HepG2 (cell line): ENCODE results near the gene TMCO6. TPM values are rescaled to one million over a fixed set of nuclear protein-coding genes. Genes with fewer than 3 reads are reported as not detected.

ENCODE experiments used
- ATF7-NPFF ChIP-seq: sonication (generic); formaldehyde crosslinking; IDR thresholded peaks from 2 replicates; pipeline ENCODE4 v1.8.1; 2023; ENCODE audit warnings: mild to moderate bottlenecking, low read depth, missing genetic modification reagents, moderate library complexity
- CEBPB ChIP-seq: IDR thresholded peaks from 2 replicates; pipeline ENCODE4 v1.6.1; 2011; ENCODE audit warnings: low read depth, low read length, improper control_type of control experiment, borderline replicate concordance
- CENPX ChIP-seq: sonication (generic); formaldehyde crosslinking; IDR thresholded peaks from 2 replicates; pipeline ENCODE4 v1.9.0; 2021; ENCODE audit warnings: mild to moderate bottlenecking, missing genetic modification reagents, moderate library complexity
- FOSL1 ChIP-seq: sonication (generic); formaldehyde crosslinking; IDR thresholded peaks from 2 replicates; pipeline ENCODE4 v1.9.0; 2021; ENCODE audit warnings: missing genetic modification reagents, borderline replicate concordance
- FOXJ3 ChIP-seq: sonication (generic); formaldehyde crosslinking; IDR thresholded peaks from 2 replicates; pipeline ENCODE4 v1.4.0; 2020; ENCODE audit warnings: missing genetic modification reagents, mild to moderate bottlenecking, borderline replicate concordance
- FOXO1 ChIP-seq: sonication (generic); formaldehyde crosslinking; IDR thresholded peaks from 2 replicates; pipeline ENCODE4 v1.4.0; 2020; ENCODE audit warnings: missing genetic modification reagents
- GABPB1 ChIP-seq: IDR thresholded peaks from 2 replicates; pipeline ENCODE4 v1.6.1; 2016; ENCODE audit warnings: mild to moderate bottlenecking, missing genetic modification reagents, moderate library complexity, missing compliant biosample characterization
- KDM3A ChIP-seq: IDR thresholded peaks from 2 replicates; pipeline ENCODE4 v1.6.1; 2018; ENCODE audit warnings: low read depth, missing compliant biosample characterization
- NFE2 ChIP-seq: sonication (generic); formaldehyde crosslinking; IDR thresholded peaks from 2 replicates; pipeline ENCODE4 v1.4.0; 2020; ENCODE audit warnings: missing genetic modification reagents
- PRPF4 ChIP-seq: fragments of 200-400 bp; formaldehyde crosslinking; IDR thresholded peaks from 2 replicates; pipeline ENCODE4 v1.6.1; 2016; ENCODE audit warnings: low read length, low read depth; ENCODE audit not compliant: poor library complexity, severe bottlenecking
- RARA ChIP-seq: IDR thresholded peaks from 2 replicates; pipeline ENCODE4 v1.6.1; 2016; ENCODE audit warnings: missing genetic modification reagents, missing compliant biosample characterization
- SP4 ChIP-seq: sonication (generic); formaldehyde crosslinking; IDR thresholded peaks from 2 replicates; pipeline ENCODE4 v1.8.1; 2023; ENCODE audit warnings: mild to moderate bottlenecking, missing genetic modification reagents
- TMF1 ChIP-seq: sonication (generic); formaldehyde crosslinking; IDR thresholded peaks from 2 replicates; pipeline ENCODE4 v1.8.1; 2022; ENCODE audit warnings: low read depth, missing genetic modification reagents
- TOPORS ChIP-seq: sonication (generic); formaldehyde crosslinking; IDR thresholded peaks from 2 replicates; pipeline ENCODE4 v1.8.0; 2023; ENCODE audit warnings: mild to moderate bottlenecking, missing genetic modification reagents
- U2AF2 ChIP-seq: fragments of 200-400 bp; formaldehyde crosslinking; IDR thresholded peaks from 2 replicates; pipeline ENCODE4 v1.6.1; 2017; ENCODE audit warnings: low read depth, mild to moderate bottlenecking, low read length
- ZFP82 ChIP-seq: sonication (generic); formaldehyde crosslinking; IDR thresholded peaks from 2 replicates; pipeline ENCODE4 v1.5.1; 2020; ENCODE audit warnings: mild to moderate bottlenecking, missing genetic modification reagents, borderline replicate concordance
- ZMYM4 ChIP-seq: sonication (generic); formaldehyde crosslinking; IDR thresholded peaks from 2 replicates; pipeline ENCODE4 v1.8.1; 2023; ENCODE audit warnings: mild to moderate bottlenecking, missing genetic modification reagents
- ZNF136 ChIP-seq: sonication (generic); formaldehyde crosslinking; IDR thresholded peaks from 2 replicates; pipeline ENCODE4 v1.8.1; 2022; ENCODE audit warnings: low read depth, mild to moderate bottlenecking, moderate library complexity, missing genetic modification reagents
- ZNF230 ChIP-seq: sonication (generic); formaldehyde crosslinking; IDR thresholded peaks from 2 replicates; pipeline ENCODE4 v1.4.0; 2020; ENCODE audit warnings: mild to moderate bottlenecking, missing genetic modification reagents
- ZNF296 ChIP-seq: sonication (generic); formaldehyde crosslinking; conservative IDR thresholded peaks from 2 replicates; pipeline ENCODE4 v1.5.0; 2020; ENCODE audit warnings: mild to moderate bottlenecking, missing genetic modification reagents
- ZNF446 ChIP-seq: sonication (generic); formaldehyde crosslinking; IDR thresholded peaks from 2 replicates; pipeline ENCODE4 v1.5.0; 2020; ENCODE audit warnings: mild to moderate bottlenecking, missing genetic modification reagents
- ZNF619 ChIP-seq: sonication (generic); formaldehyde crosslinking; IDR thresholded peaks from 2 replicates; pipeline ENCODE4 v1.4.0; 2020; ENCODE audit warnings: mild to moderate bottlenecking, missing genetic modification reagents
- ZNF720 ChIP-seq: sonication (generic); formaldehyde crosslinking; IDR thresholded peaks from 2 replicates; pipeline ENCODE4 v1.4.0; 2020; ENCODE audit warnings: missing genetic modification reagents
- ZNF776 ChIP-seq: sonication (generic); formaldehyde crosslinking; IDR thresholded peaks from 2 replicates; pipeline ENCODE4 v1.4.0; 2020; ENCODE audit warnings: mild to moderate bottlenecking, missing genetic modification reagents
- ZNF788 ChIP-seq: sonication (generic); formaldehyde crosslinking; IDR thresholded peaks from 2 replicates; pipeline ENCODE4 v1.5.0; 2020; ENCODE audit warnings: mild to moderate bottlenecking, missing genetic modification reagents, borderline replicate concordance
- polyA plus RNA-seq, 8 experiments: library from polyadenylated mRNA; depleted of rRNA in 3 of 8; stranded (reverse) in 7 of 8; unstranded in 1 of 8; fragments of >200 nt; fragmentation: Illumina TruSeq in 4 of 8; extraction: Trizol in 4 of 8; gene quantifications; 2 replicates each; pipeline versions ENCODE4 v1.2.1 to v1.2.3, GENCODE V29; 2011 to 2016; ENCODE audit warnings: low read depth in 4 of 8, missing spikeins in 1 of 8, mixed read lengths in 1 of 8; ENCODE audit not compliant: insufficient read depth in 1 of 8
- total RNA-seq, 5 experiments: library from RNA; depleted of rRNA; stranded (reverse); fragments of >200 nt; fragmentation: Illumina TruSeq; extraction: Trizol; gene quantifications; 2 replicates each; pipeline ENCODE4 v1.2.3, GENCODE V29; 2016; ENCODE audit warnings: low read depth in 1 of 5
- TF ChIP-seq, protein P1 (sequence below): sonication (generic); formaldehyde crosslinking; IDR thresholded peaks from 2 replicates; pipeline ENCODE4 v1.5.0; 2020; ENCODE audit warnings: missing genetic modification reagents, mild to moderate bottlenecking, borderline replicate concordance
- TF ChIP-seq, protein P2 (sequence below): sonication (generic); formaldehyde crosslinking; IDR thresholded peaks from 2 replicates; pipeline ENCODE4 v1.8.0; 2022; ENCODE audit warnings: missing genetic modification reagents, mild to moderate bottlenecking, inconsistent platforms, borderline replicate concordance
- TF ChIP-seq, protein P3 (sequence below): sonication (generic); formaldehyde crosslinking; IDR thresholded peaks from 2 replicates; pipeline ENCODE4 v1.4.0; 2020; ENCODE audit warnings: missing genetic modification reagents, mild to moderate bottlenecking, borderline replicate concordance

The TMCO6 gene
- total and polyA plus RNA-seq, 2 of the 13 experiments (the other 11 are each of a cell fraction or from before 2014, with no cell fraction given): 16.6 to 28.2 TPM

DNA sequence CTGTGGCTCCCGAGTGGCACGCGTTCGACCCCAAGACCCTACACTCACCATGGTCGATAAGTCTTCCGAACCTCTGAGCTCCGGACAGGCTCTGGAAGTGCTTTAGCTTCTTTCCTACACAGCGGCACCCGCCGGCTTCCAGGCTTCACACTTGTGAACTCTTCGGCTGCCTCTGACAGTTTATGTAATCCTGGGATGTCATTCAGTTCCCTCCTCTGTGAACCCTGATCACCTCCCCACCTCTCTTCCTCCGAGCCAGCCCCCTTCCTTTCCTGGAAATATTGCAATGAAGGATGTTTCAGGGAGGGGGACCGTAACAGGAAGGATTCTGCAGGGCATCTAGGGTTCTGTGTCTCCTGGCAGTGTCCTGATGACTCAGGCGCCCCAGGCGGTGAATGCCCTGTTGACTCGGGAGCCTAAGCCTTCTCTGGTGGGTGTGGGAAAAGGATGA lies 6.2 kb upstream of the TMCO6 start, which contains the start of gene CD14 (continued):
- no peak for TF ChIP-seq ZNF296 (CRISPR knock-in tag)
- no peak for TF ChIP-seq PRPF4
- no peak for TF ChIP-seq ZNF720
- no peak for TF ChIP-seq NFE2
- no peak for TF ChIP-seq TMF1
- TF ChIP-seq ZNF136 (CRISPR knock-in tag): no peak
- TF ChIP-seq ZNF776 (CRISPR knock-in tag): no peak
- no peak for TF ChIP-seq KDM3A (CRISPR knock-in tag)
- TF ChIP-seq ATF7-NPFF (CRISPR knock-in tag): no peak
- peak; percentile 82 for TF ChIP-seq RARA (CRISPR knock-in tag)
- TF ChIP-seq, protein P1, sequence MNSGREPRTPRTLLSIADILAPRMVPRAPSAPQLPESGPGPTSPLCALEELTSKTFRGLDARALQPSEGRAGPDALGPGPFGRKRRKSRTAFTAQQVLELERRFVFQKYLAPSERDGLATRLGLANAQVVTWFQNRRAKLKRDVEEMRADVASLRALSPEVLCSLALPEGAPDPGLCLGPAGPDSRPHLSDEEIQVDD (CRISPR knock-in tag): no peak
- TF ChIP-seq CEBPB: no peak
- no peak for TF ChIP-seq TOPORS (CRISPR knock-in tag)
- TF ChIP-seq, protein P2, sequence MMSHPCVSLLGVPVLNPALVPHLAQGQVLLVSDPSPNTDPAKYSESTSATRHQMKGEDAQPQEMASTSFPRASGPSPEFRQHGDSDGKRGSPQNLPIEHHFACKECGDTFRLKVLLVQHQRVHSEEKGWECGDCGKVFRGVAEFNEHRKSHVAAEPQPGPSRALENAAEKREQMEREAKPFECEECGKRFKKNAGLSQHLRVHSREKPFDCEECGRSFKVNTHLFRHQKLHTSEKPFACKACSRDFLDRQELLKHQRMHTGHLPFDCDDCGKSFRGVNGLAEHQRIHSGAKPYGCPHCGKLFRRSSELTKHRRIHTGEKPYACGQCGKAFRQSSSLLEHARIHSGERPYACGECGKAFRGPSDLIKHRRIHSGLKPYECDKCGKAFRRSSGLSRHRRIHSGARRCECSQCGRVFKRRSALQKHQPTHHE (CRISPR knock-in tag): no peak
- no peak for TF ChIP-seq FOSL1 (CRISPR knock-in tag)
- no peak for TF ChIP-seq ZNF619 (CRISPR knock-in tag)
- TF ChIP-seq ZMYM4 (CRISPR knock-in tag): 0 out of 2 replicates have a peak, but pooled peaks have one; percentile 15
- TF ChIP-seq ZNF788 (CRISPR knock-in tag): peak; percentile 61; the same call in 1 of the 2 replicates
- no peak for TF ChIP-seq ZNF446 (CRISPR knock-in tag)
- TF ChIP-seq GABPB1 (CRISPR knock-in tag): no peak
- no peak for TF ChIP-seq FOXO1 (CRISPR knock-in tag)
- TF ChIP-seq FOXJ3: no peak
- TF ChIP-seq, protein P3, sequence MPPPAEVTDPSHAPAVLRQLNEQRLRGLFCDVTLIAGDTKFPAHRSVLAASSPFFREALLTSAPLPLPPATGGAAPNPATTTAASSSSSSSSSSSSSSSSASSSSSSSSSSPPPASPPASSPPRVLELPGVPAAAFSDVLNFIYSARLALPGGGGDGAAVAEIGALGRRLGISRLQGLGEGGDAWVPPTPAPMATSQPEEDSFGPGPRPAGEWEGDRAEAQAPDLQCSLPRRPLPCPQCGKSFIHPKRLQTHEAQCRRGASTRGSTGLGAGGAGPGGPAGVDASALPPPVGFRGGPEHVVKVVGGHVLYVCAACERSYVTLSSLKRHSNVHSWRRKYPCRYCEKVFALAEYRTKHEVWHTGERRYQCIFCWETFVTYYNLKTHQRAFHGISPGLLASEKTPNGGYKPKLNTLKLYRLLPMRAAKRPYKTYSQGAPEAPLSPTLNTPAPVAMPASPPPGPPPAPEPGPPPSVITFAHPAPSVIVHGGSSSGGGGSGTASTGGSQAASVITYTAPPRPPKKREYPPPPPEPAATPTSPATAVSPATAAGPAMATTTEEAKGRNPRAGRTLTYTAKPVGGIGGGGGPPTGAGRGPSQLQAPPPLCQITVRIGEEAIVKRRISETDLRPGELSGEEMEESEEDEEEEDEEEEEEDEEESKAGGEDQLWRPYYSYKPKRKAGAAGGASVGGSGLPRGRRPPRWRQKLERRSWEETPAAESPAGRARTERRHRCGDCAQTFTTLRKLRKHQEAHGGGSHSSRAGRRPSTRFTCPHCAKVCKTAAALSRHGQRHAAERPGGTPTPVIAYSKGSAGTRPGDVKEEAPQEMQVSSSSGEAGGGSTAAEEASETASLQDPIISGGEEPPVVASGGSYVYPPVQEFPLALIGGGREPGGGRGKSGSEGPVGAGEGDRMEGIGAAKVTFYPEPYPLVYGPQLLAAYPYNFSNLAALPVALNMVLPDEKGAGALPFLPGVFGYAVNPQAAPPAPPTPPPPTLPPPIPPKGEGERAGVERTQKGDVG (CRISPR knock-in tag): 0 out of 2 replicates have a peak, but pooled peaks have one; percentile 49
- TF ChIP-seq SP4 (CRISPR knock-in tag): no peak
- no peak for TF ChIP-seq ZFP82
- no peak for TF ChIP-seq U2AF2
- TF ChIP-seq CENPX (CRISPR knock-in tag): no peak
- 0 out of 2 replicates have a peak, but pooled peaks have one; percentile 43 for TF ChIP-seq ZNF230 (CRISPR knock-in tag)
